Pancreas (tissue), 10 donors: Measurements from ENCODE around the gene MAPK8IP2. TPM values are rescaled to one million over a fixed set of nuclear protein-coding genes. Genes with fewer than 3 reads are reported as not detected.

Experiments used
- ATAC-seq, 4 donors: fragments of 200-7000 bp; cut with Tn5 transposase; one replicate each; pipeline versions ENCODE4 v1.8.0 to v1.9.1; 2020; ENCODE audit warnings: mild to moderate bottlenecking in 4 of 4, moderate library complexity in 4 of 4
- DNase-seq, 6 donors: peaks; one replicate each; pipeline ENCODE4 v3.0.0-alpha.2; 2020
- FAIRE-seq: peaks from 2 replicates; lab custom pipeline; 2012; peaks lifted over from hg19 to GRCh38; lab: Jason Lieb, UNC
- H3K27ac ChIP-seq, 4 donors: fragments of 200-600 bp; sonication (generic); 1 replicate in 3 of 4; 2 replicates in 1 of 4; pipeline versions ENCODE4 v1.5.0 to v1.8.0; 2020
- H3K27me3 ChIP-seq, 4 donors: fragments of 200-600 bp; one replicate each; pipeline ENCODE4 v1.8.0; 2021
- H3K36me3 ChIP-seq, 3 donors: fragments of 200-600 bp; sonication (generic) in 1 of 3; one replicate each; pipeline versions ENCODE4 v1.5.0 to v1.8.0; 2020 to 2021
- H3K4me1 ChIP-seq, 3 donors: fragments of 200-600 bp; one replicate each; pipeline ENCODE4 v1.8.0; 2021
- H3K4me3 ChIP-seq, 4 donors: fragments of 200-600 bp; sonication (generic) in 2 of 4; one replicate each; pipeline versions ENCODE4 v1.5.0 to v1.8.0; 2020 to 2021
- H3K9me3 ChIP-seq, 4 donors: fragments of 200-600 bp; one replicate each; pipeline ENCODE4 v1.8.0; 2021
- CTCF ChIP-seq, 4 donors: fragments of 200-600 bp; sonication (generic) in 3 of 4; IDR thresholded peaks; one replicate each; pipeline versions ENCODE4 v1.5.0 to v1.8.0; 2021; ENCODE audit warnings: antibody characterized with exemption in 4 of 4
- WGBS, 2 donors: extraction: QIAGEN DNeasy Blood & Tissue Kit; methylation state at CpG; one replicate each; pipeline ENCODE4 v1.1.7; 2013; 5-methylcytosine and 5-hydroxymethylcytosine counted together
- intact Hi-C, 3 donors: fragments of 100-400 bp; cut with DNase I; formaldehyde crosslinking; loops; one replicate each; pipeline versions ENCODE4 v1.11.1 to v1.14.2; 2022
- polyA plus RNA-seq, 2 donors: library from polyadenylated mRNA; stranded (reverse); fragments of 200-250 nt; gene quantifications; one replicate each; pipeline ENCODE4 v1.2.3, GENCODE V29; 2013
- total RNA-seq, 6 donors: library from RNA; stranded (reverse); fragmentation: NEBNext Ultra II Directional in 4 of 6; extraction: Animal tissue kit (Norgen Biotek cat#: 25700) in 4 of 6; gene quantifications; one replicate each; pipeline versions ENCODE4 v1.2.1 to v1.2.4, GENCODE V29; 2021 to 2023
- donor health status: healthy with polysubstance abuse.
- donor health status: DM: no; HTN: no; CAD: no; lungs with moderate emphysema.
- donor health status: DM: no; HTN: no; CAD: no.
- donor health status: control.
- donor health status: control.
- donor health status: Bipolar disorder and iron deficiency.
- donor health status: DM: yes; HTN: yes; CAD: no.
- donor health status: DM: no; HTN: no; CAD: no.
- donor health status: DM: no; HTN: no; CAD: no.
- donor health status: DM: yes; HTN: yes; CAD: no.

MAPK8IP2 gene
- total RNA-seq: 1 to 10 TPM; 1.4 to 3.0 (median 2.3) TPM
- polyA plus RNA-seq: 10 to 100 TPM in 1 of 2 donors, 1 to 10 TPM in 1; 3.3 to 10.0 TPM

DNA sequence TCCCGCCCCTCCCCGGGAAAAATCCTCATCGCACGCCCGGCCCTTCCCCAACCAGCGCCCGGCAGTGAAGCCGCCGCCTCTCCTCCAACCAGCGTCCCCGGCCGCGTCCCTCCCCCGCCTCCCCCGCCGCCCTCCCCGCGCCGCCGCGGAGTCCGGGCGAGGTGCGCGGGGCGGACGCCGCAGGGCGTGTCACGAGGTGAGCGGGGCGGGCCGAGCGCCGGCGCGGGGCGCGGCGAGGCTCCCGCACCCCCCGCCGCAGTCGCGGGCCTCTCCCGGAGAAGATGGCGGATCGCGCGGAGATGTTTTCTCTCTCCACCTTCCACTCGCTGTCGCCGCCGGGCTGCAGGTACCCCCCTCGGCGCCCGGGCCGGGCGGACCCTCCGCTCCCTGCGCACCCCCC lies at the start of gene MAPK8IP2:
Gene MAPK8IP2 (plus strand): TSS at position 256 of the 400 bp plus-strand sequence. CDS start 26 bp downstream, at position 282.
- intact Hi-C loops: no loop called here
- no peak for TF ChIP-seq CTCF (IDR thresholded peaks at IDR 0.05)
- WGBS, 2 donors: 0 to 1% methylated on average over 30 to 57 of the region's 61 CpGs
- no peak for FAIRE-seq
- Histone ChIP-seq H3K27ac (no peak within 1 kb of the TSS), H3K4me3 (peak within 1 kb of the TSS; percentile 5 to 52 (median 28)), H3K36me3 (no peaks in the 10 kb centered on the region), H3K4me1 (peaks cover 0 to 3% (median 0%) of the 10 kb centered on the region in 3 donors), H3K27me3 (no peaks in the 10 kb centered on the region), H3K9me3 (no peaks in the 10 kb centered on the region)
- DNase-seq: peak in 3 of 6 donors; percentile 17 to 71 (median 64)
- peak; percentile 49 to 79 (median 62) for ATAC-seq

GRCh38 chr22:50551160-50551752 lies 49.3 kb upstream of the MAPK8IP2 start:
- 90 to 97% methylated on average over 11 of the region's 11 CpGs for WGBS, 2 donors
- Histone ChIP-seq H3K27me3 (peaks cover 0 to 4% (median 1%) of the 10 kb centered on the region in 4 donors), H3K36me3 (no peaks in the 10 kb centered on the region), H3K4me1 (peaks cover 0 to 4% (median 0%) of the 10 kb centered on the region in 3 donors), H3K9me3 (no peaks in the 10 kb centered on the region), H3K4me3 (no peak overlapping the region), H3K27ac (no peak overlapping the region)
- ATAC-seq (no peak), FAIRE-seq (no peak), DNase-seq (no peak)
- TF ChIP-seq CTCF (IDR thresholded peaks at IDR 0.05): no peak
- intact Hi-C loops: no loop called here

DNA sequence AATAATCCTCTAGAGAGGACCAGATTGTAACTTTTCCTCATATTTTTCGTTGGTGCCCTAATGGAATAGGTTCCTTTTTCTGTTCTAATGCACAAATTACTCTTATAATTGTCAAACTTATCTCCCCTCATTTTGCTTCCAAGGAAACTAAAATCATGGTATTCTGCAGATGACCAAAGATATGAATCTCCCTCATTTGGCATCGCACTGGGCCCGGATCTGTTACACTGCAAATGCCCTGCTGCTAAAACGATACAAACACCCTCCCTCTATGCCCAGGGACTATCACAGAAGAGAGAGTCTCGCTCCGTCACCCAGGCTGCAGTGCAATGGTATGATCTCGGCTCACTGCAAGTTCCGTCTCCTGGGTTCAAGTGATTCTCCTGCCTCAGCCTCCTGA lies 47.3 kb upstream of the MAPK8IP2 start:
- TF ChIP-seq CTCF (IDR thresholded peaks at IDR 0.05): no peak
- H3K27ac ChIP-seq: no peak overlapping the region
- no peak for DNase-seq
- H3K4me1 ChIP-seq: peaks cover 0 to 4% (median 0%) of the 10 kb centered on the region in 3 donors
- H3K27me3 ChIP-seq: peaks cover 0 to 4% (median 0%) of the 10 kb centered on the region in 4 donors
- intact Hi-C loops: no loop called here
- H3K4me3 ChIP-seq: no peak overlapping the region
- ATAC-seq: no peak
- 69 to 73% methylated on average over 8 of the region's 8 CpGs for WGBS, 2 donors
- FAIRE-seq: no peak
- no peaks in the 10 kb centered on the region for H3K9me3 ChIP-seq
- no peaks in the 10 kb centered on the region for H3K36me3 ChIP-seq

- 75 to 90% methylated on average over 5 of the region's 5 CpGs for WGBS, 2 donors
Measured at GRCh38 chr22:50556703-50557102, 43.9 kb upstream of the MAPK8IP2 start.

More at GRCh38 chr22:50556703-50557102, 43.9 kb upstream of the MAPK8IP2 start:
- no peak for ATAC-seq
- no peaks in the 10 kb centered on the region for H3K4me1 ChIP-seq
- no peak overlapping the region for H3K4me3 ChIP-seq
- H3K9me3 ChIP-seq: no peaks in the 10 kb centered on the region
- H3K27me3 ChIP-seq: no peaks in the 10 kb centered on the region
- H3K36me3 ChIP-seq: no peaks in the 10 kb centered on the region
- no peak for TF ChIP-seq CTCF (IDR thresholded peaks at IDR 0.05)
- intact Hi-C loops: no loop called here
- H3K27ac ChIP-seq: no peak overlapping the region
- DNase-seq: no peak
- no peak for FAIRE-seq
